ENCODE data around the gene MAN1A2.

- TF ChIP-seq POLR2A (IDR thresholded peaks at IDR 0.05) (no peak), CTCF (IDR thresholded peaks at IDR 0.05) (no peak)
Measured at GRCh38 chr1:117563492-117563875, 196.2 kb downstream of the MAN1A2 start.
